CD14-positive monocyte (primary cell): ENCODE measurements around the gene SOX14. TPM values are rescaled to one million over a fixed set of nuclear protein-coding genes. Genes with fewer than 3 reads are reported as not detected.

Source experiments
- DNase-seq, 3 donors: peaks; one replicate each; pipeline ENCODE4 v3.0.0-alpha.2; 2011 to 2022
- H2AFZ ChIP-seq: 2 replicates; pipeline ENCODE4 v1.6.0; 2012; ENCODE audit warnings: mild to moderate bottlenecking, low read depth, low read length, inconsistent platforms; ENCODE audit not compliant: insufficient read depth, poor library complexity, severe bottlenecking
- H3K27ac ChIP-seq, 2 donors: 1 replicate in 1 of 2; 2 replicates in 1 of 2; pipeline ENCODE4 v1.5.1; 2012 to 2013; ENCODE audit warnings: low read length in 2 of 2, control low read depth in 1 of 2, inconsistent platforms in 1 of 2, low read depth in 1 of 2, mild to moderate bottlenecking in 1 of 2
- H3K27me3 ChIP-seq, 2 donors: one replicate each; pipeline versions ENCODE4 v1.6.0 to v1.6.1; 2011 to 2013; ENCODE audit warnings: low read length in 2 of 2; ENCODE audit not compliant: control insufficient read depth in 2 of 2, insufficient read depth in 2 of 2
- H3K36me3 ChIP-seq, 2 donors: replicated peaks in 1 of 2; 1 replicate in 1 of 2; 2 replicates in 1 of 2; pipeline versions ENCODE4 v1.5.1 to v1.6.1; 2012 to 2013; ENCODE audit warnings: low read length in 2 of 2, control low read depth in 1 of 2, inconsistent platforms in 1 of 2, mild to moderate bottlenecking in 1 of 2; ENCODE audit not compliant: insufficient read depth in 2 of 2, control insufficient read depth in 1 of 2
- H3K4me1 ChIP-seq, 2 donors: 1 replicate in 1 of 2; 2 replicates in 1 of 2; pipeline versions ENCODE4 v1.5.1 to v1.6.1; 2012 to 2013; ENCODE audit warnings: low read length in 2 of 2, control low read depth in 1 of 2, inconsistent platforms in 1 of 2, mild to moderate bottlenecking in 1 of 2, moderate library complexity in 1 of 2; ENCODE audit not compliant: insufficient read depth in 2 of 2, control insufficient read depth in 1 of 2
- H3K4me2 ChIP-seq: replicated peaks from 2 replicates; pipeline ENCODE3; 2012; ENCODE audit warnings: low read length, moderate library complexity, mild to moderate bottlenecking; ENCODE audit not compliant: poor library complexity, severe bottlenecking; ENCODE audit errors: extremely low read depth
- H3K4me3 ChIP-seq, 3 experiments: fragments of 200-600 bp in 1 of 3; sonication (generic) in 1 of 3; replicated peaks in 1 of 3; 1 replicate in 2 of 3; 2 replicates in 1 of 3; pipeline ENCODE4 v1.5.1; 2011 to 2013; ENCODE audit warnings: low read length in 3 of 3, mild to moderate bottlenecking in 3 of 3, control low read depth in 2 of 3, low read depth in 2 of 3, inconsistent platforms in 1 of 3, moderate library complexity in 1 of 3
- H3K79me2 ChIP-seq: 2 replicates; pipeline ENCODE4 v1.6.0; 2012; ENCODE audit warnings: mild to moderate bottlenecking, control low read depth, inconsistent platforms, low read length, moderate library complexity; ENCODE audit not compliant: insufficient read depth
- H3K9ac ChIP-seq: 2 replicates; pipeline ENCODE4 v1.6.0; 2017; ENCODE audit warnings: low read length, mild to moderate bottlenecking; ENCODE audit not compliant: insufficient read depth, poor library complexity, severe bottlenecking
- H3K9me3 ChIP-seq, 2 donors: replicated peaks in 1 of 2; 1 replicate in 1 of 2; 2 replicates in 1 of 2; pipeline versions ENCODE4 v1.5.1 to v1.6.1; 2012 to 2013; ENCODE audit warnings: low read length in 2 of 2, control low read depth in 1 of 2; ENCODE audit not compliant: control insufficient read depth in 1 of 2, insufficient read depth in 1 of 2
- H4K20me1 ChIP-seq: 2 replicates; pipeline ENCODE4 v1.6.0; 2012; ENCODE audit warnings: mild to moderate bottlenecking, low read length, control low read depth, moderate library complexity; ENCODE audit not compliant: insufficient read depth
- H3K27ac Mint-ChIP-seq, 7 donors: one replicate each; pipeline ENCODE4 v1.8.0; 2020; ENCODE audit warnings: mild to moderate bottlenecking in 7 of 7, mixed read lengths in 7 of 7, moderate library complexity in 6 of 7, inconsistent platforms in 2 of 7
- H3K27me3 Mint-ChIP-seq, 3 donors: one replicate each; pipeline ENCODE4 v1.8.0; 2021 to 2022; ENCODE audit warnings: low read depth in 3 of 3, mild to moderate bottlenecking in 3 of 3, mixed read lengths in 3 of 3, moderate library complexity in 3 of 3, inconsistent platforms in 1 of 3
- H3K36me3 Mint-ChIP-seq, 2 donors: one replicate each; pipeline ENCODE4 v1.8.0; 2020; ENCODE audit warnings: mixed read lengths in 2 of 2, inconsistent platforms in 1 of 2, mild to moderate bottlenecking in 1 of 2
- H3K4me1 Mint-ChIP-seq: one replicate; pipeline ENCODE4 v1.8.0; 2020; ENCODE audit warnings: mild to moderate bottlenecking, mixed read lengths
- H3K4me3 Mint-ChIP-seq, 2 donors: one replicate each; pipeline ENCODE4 v1.8.0; 2020; ENCODE audit warnings: mild to moderate bottlenecking in 2 of 2, mixed read lengths in 2 of 2, moderate library complexity in 1 of 2
- H3K9me3 Mint-ChIP-seq, 7 donors: one replicate each; pipeline ENCODE4 v1.8.0; 2020 to 2022; ENCODE audit warnings: mixed read lengths in 7 of 7, mild to moderate bottlenecking in 6 of 7, moderate library complexity in 6 of 7, inconsistent platforms in 2 of 7
- WGBS: methylation state at CpG from one replicate; pipeline ENCODE4 v1.1.5; 2013; ENCODE audit warnings: missing lambda C conversion rate; ENCODE audit not compliant: insufficient coverage; 5-methylcytosine and 5-hydroxymethylcytosine counted together
- intact Hi-C, 2 donors: fragments of 100-400 bp; cut with micrococcal nuclease; formaldehyde crosslinking; loops; one replicate each; pipeline versions ENCODE4 v1.15.0 to v1.15.1; 2023
- polyA plus RNA-seq, 3 donors: library from polyadenylated mRNA; depleted of rRNA in 1 of 3; unstranded in 2 of 3; stranded (reverse) in 1 of 3; fragments of 300-500 nt in 2 of 3; fragments of >200 nt in 1 of 3; fragmentation: Illumina TruSeq in 2 of 3; gene quantifications; 1 replicate in 2 of 3; 2 replicates in 1 of 3; pipeline ENCODE4 v1.2.3, GENCODE V29; 2012 to 2021
- TF ChIP-seq, protein P1 (sequence below): fragments of 200-600 bp; IDR thresholded peaks from one replicate; pipeline ENCODE4 v1.8.0; 2022; ENCODE audit warnings: antibody characterized with exemption, mild to moderate bottlenecking

The SOX14 gene
- polyA plus RNA-seq, 3 donors: not detected

DNA sequence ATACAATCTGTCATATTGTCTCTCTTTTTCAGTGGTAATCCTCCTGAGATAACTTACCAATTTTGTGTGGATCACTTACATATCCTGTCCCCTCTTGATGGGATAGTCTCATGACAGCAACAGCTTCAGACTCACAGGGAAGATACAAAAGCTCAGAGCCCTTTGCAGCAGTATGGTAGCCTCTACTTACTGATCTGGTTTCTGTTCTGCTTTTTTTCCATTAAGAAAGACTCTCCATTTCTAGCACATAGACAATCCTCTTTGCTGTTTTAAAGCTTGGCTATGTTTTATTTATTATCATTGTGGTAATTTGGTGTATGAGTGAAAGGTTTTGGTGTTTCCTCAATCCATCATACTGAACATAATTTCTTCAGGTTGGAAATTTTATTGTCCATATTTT, 25.4 kb upstream of the SOX14 start:
- Histone ChIP-seq H3K4me1 (no peaks in the 10 kb centered on the region), H3K4me3 (no peak overlapping the region), H2AFZ (no peak overlapping the region), H3K27ac (no peak overlapping the region), H3K79me2 (no peaks in the 10 kb centered on the region), H3K4me2 (no peak overlapping the region), H3K27me3 (no peaks in the 10 kb centered on the region), H3K9me3 (peaks cover 11 to 25% of the 10 kb centered on the region in 2 donors), H4K20me1 (no peaks in the 10 kb centered on the region), H3K36me3 (no peaks in the 10 kb centered on the region), H3K9ac (no peak overlapping the region)
- no peaks in the 10 kb centered on the region for H3K27me3 Mint-ChIP-seq
- peaks cover 4 to 18% (median 15%) of the 10 kb centered on the region in 7 donors for H3K9me3 Mint-ChIP-seq
- H3K36me3 Mint-ChIP-seq: no peaks in the 10 kb centered on the region
- H3K4me3 Mint-ChIP-seq: no peak overlapping the region
- TF ChIP-seq, protein P1, sequence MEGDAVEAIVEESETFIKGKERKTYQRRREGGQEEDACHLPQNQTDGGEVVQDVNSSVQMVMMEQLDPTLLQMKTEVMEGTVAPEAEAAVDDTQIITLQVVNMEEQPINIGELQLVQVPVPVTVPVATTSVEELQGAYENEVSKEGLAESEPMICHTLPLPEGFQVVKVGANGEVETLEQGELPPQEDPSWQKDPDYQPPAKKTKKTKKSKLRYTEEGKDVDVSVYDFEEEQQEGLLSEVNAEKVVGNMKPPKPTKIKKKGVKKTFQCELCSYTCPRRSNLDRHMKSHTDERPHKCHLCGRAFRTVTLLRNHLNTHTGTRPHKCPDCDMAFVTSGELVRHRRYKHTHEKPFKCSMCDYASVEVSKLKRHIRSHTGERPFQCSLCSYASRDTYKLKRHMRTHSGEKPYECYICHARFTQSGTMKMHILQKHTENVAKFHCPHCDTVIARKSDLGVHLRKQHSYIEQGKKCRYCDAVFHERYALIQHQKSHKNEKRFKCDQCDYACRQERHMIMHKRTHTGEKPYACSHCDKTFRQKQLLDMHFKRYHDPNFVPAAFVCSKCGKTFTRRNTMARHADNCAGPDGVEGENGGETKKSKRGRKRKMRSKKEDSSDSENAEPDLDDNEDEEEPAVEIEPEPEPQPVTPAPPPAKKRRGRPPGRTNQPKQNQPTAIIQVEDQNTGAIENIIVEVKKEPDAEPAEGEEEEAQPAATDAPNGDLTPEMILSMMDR: no peak
- intact Hi-C loops: no loop called here
- no peaks in the 10 kb centered on the region for H3K4me1 Mint-ChIP-seq
- no peak overlapping the region for H3K27ac Mint-ChIP-seq
- DNase-seq: no peak

DNA sequence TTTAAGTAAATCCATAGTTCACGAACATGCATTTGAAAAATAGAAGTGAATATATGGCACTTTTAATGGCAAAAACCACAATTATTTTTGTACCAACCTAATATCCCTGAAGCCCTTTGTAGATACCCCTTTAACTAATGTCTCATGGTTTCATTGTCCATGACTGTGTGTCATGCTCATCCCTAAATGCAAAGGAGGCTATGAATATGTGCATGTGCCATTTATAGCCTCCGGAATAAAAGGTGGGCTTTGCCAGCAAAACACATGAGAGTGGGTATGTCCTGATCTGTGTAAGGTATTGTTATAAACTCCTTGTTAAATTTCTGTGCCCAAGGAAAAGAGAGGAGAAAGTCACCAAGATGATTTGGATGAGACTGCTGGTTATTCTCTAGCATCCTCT, 20.5 kb upstream of the SOX14 start:
- peaks cover 0 to under 1% of the 10 kb centered on the region in 2 donors for H3K9me3 ChIP-seq
- no peaks in the 10 kb centered on the region for H3K27me3 ChIP-seq
- no peak overlapping the region for H3K4me3 ChIP-seq
- H3K4me2 ChIP-seq: no peak overlapping the region
- TF ChIP-seq, protein P1: no peak
- Mint-ChIP-seq H3K4me1 (no peaks in the 10 kb centered on the region), H3K9me3 (peaks cover 0 to 4% (median 1%) of the 10 kb centered on the region in 7 donors), H3K36me3 (no peaks in the 10 kb centered on the region), H3K27ac (no peak overlapping the region), H3K27me3 (peaks cover 2 to 9% (median 2%) of the 10 kb centered on the region in 3 donors), H3K4me3 (no peak overlapping the region)
- H3K4me1 ChIP-seq: no peaks in the 10 kb centered on the region
- H3K36me3 ChIP-seq: no peaks in the 10 kb centered on the region
- intact Hi-C loops: no loop called here
- no CpG with 5 or more reads among the region's 2 CpGs for WGBS
- H4K20me1 ChIP-seq: no peaks in the 10 kb centered on the region
- H3K79me2 ChIP-seq: no peaks in the 10 kb centered on the region
- H3K9ac ChIP-seq: no peak overlapping the region
- no peak for DNase-seq
- no peak overlapping the region for H2AFZ ChIP-seq
- H3K27ac ChIP-seq: no peak overlapping the region
